ENCODE results near the gene ATP11A.
"Not testable (repeated sequence)": the region's sequence is repeated elsewhere in the genome, so short reads cannot be mapped to it uniquely, and the experiment has no call there.

Gene ATP11A

GRCh38 chr13:112785483-112785856, 95.6 kb downstream of the ATP11A start:
- Histone ChIP-seq H3K4me2 (ENCODE audit: low read depth, low read length) (no peak overlapping the region), H3K27me3 (replicated peaks; ENCODE audit: insufficient read depth, low read length) (no peaks in the 10 kb centered on the region), H4K20me1 (ENCODE audit: insufficient read depth, low read length) (no peaks in the 10 kb centered on the region), H3K36me3 (replicated peaks; ENCODE audit: insufficient read depth, low read length) (no peaks in the 10 kb centered on the region), H3K27ac (ENCODE audit: low read length) (no peak overlapping the region), H3K9me2 (replicated peaks; ENCODE audit: insufficient read depth, low read length) (no peaks in the 10 kb centered on the region), H3K9ac (ENCODE audit: low read length) (no peak overlapping the region), H3K4me3 (ENCODE audit: low read length) (no peak overlapping the region), H3K4me1 (ENCODE audit: low read length) (no peaks in the 10 kb centered on the region), H2AFZ (ENCODE audit: low read length) (no peak overlapping the region), H3K9me3 (replicated peaks; ENCODE audit: insufficient read depth, low read length) (no peaks in the 10 kb centered on the region), H3K79me2 (ENCODE audit: low read length) (peaks cover 20% of the 10 kb centered on the region), H3F3A (ENCODE audit: insufficient read depth, low read length) (no peaks in the 10 kb centered on the region)
- no peak for DNase-seq
- no peak for TF ChIP-seq EZH2 (optimal IDR thresholded peaks at IDR 0.05; ENCODE audit: low read depth, low read length)
- no peak for TF ChIP-seq CTCF (IDR thresholded peaks at IDR 0.05; ENCODE audit: low read length)
- TF ChIP-seq EZH2phosphoT487 (IDR thresholded peaks at IDR 0.05; ENCODE audit: low read length) = no peak

DNA sequence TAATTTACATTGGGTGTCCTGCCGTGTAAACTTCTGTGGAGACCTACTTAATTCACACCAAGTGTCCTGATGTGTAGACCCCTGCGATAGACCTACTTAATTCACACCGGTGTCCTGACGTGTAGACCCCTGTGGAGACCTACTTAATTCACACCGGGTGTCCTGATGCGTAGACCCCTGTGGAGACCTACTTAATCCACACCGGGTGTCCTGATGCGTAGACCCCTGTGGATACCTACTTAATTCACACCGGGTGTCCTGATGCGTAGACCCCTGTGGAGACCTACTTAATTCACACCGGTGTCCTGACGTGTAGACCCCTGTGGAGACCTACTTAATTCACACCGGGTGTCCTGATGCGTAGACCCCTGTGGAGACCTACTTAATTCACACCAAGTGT, 97.0 kb downstream of the ATP11A start:
- not testable (repeated sequence) for H3K9ac ChIP-seq (ENCODE audit: low read length); H3F3A ChIP-seq (ENCODE audit: insufficient read depth, low read length); H4K20me1 ChIP-seq (ENCODE audit: insufficient read depth, low read length); H3K4me1 ChIP-seq (ENCODE audit: low read length); H3K27ac ChIP-seq (ENCODE audit: low read length); H3K36me3 ChIP-seq (replicated peaks; ENCODE audit: insufficient read depth, low read length); DNase-seq; H2AFZ ChIP-seq (ENCODE audit: low read length); H3K4me3 ChIP-seq (ENCODE audit: low read length); H3K4me2 ChIP-seq (ENCODE audit: low read depth, low read length); H3K27me3 ChIP-seq (replicated peaks; ENCODE audit: insufficient read depth, low read length); H3K9me3 ChIP-seq (replicated peaks; ENCODE audit: insufficient read depth, low read length); H3K9me2 ChIP-seq (replicated peaks; ENCODE audit: insufficient read depth, low read length)
- H3K79me2 ChIP-seq (ENCODE audit: low read length) = peaks cover 12% of the 10 kb centered on the region

DNA sequence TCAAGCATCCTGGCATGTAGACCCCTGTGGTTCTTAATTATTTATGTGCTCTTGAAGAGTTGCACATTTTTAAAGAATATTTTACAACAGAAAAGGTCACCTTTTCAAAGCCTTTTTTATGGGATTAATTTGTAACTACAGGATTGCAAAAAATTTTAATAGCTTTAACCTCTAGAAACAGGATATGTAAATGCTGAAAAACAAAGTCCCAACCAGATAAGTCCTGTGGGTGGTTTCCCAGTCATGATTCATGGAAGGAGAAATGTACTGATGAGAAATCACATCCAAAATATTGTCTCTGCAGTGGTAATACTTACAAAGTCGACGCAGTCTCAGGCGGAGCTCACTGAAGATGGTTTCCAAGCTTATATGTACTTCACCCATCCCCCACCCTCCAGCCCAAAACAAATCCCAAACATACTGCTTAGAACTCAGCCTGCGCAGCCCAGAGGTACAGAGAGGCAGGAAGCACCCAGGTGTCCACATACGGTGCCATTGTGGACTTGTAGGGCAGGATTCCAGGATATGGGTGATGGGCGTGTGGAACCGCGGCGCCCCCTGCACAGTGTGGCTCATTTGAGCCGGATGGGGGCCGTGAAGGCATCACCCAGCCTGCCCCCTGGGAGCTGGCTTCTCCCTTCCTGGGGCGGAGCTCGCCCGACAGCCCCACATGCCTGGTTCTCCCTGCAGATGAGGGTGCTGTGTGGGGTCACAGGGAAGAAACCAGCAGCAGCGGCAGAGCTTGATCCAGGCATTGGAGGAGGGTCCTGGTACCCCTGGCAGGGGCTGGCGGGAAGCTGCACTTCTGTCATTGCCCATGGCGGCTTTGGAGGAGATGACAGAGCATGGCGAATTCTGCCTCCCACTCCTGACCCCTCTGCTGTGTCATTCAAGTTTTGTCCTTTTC, 101.2 kb downstream of the ATP11A start:
- DNase-seq = no peak
- Histone ChIP-seq H3K36me3 (replicated peaks; ENCODE audit: insufficient read depth, low read length) (no peaks in the 10 kb centered on the region), H3K27me3 (replicated peaks; ENCODE audit: insufficient read depth, low read length) (no peaks in the 10 kb centered on the region), H3K9me2 (replicated peaks; ENCODE audit: insufficient read depth, low read length) (no peaks in the 10 kb centered on the region), H2AFZ (ENCODE audit: low read length) (no peak overlapping the region), H4K20me1 (ENCODE audit: insufficient read depth, low read length) (no peaks in the 10 kb centered on the region), H3K9me3 (replicated peaks; ENCODE audit: insufficient read depth, low read length) (no peaks in the 10 kb centered on the region), H3K4me2 (ENCODE audit: low read depth, low read length) (no peak overlapping the region), H3K79me2 (ENCODE audit: low read length) (peaks cover 4% of the 10 kb centered on the region; the same call in 1 of the 2 replicates), H3F3A (ENCODE audit: insufficient read depth, low read length) (no peaks in the 10 kb centered on the region), H3K4me1 (ENCODE audit: low read length) (no peaks in the 10 kb centered on the region), H3K27ac (ENCODE audit: low read length) (no peak overlapping the region), H3K9ac (ENCODE audit: low read length) (no peak overlapping the region), H3K4me3 (ENCODE audit: low read length) (no peak overlapping the region)
- TF ChIP-seq EZH2phosphoT487 (IDR thresholded peaks at IDR 0.05; ENCODE audit: low read length) = no peak
- no peak for TF ChIP-seq EZH2 (optimal IDR thresholded peaks at IDR 0.05; ENCODE audit: low read depth, low read length)
- no peak for TF ChIP-seq CTCF (IDR thresholded peaks at IDR 0.05; ENCODE audit: low read length)
